HEK293 (cell line): ENCODE results near the gene PIP4K2A.

Experiments
- CTCF ChIA-PET: fragments of 350-600 bp; formaldehyde crosslinking; extraction: SDS; loops from one replicate; lab custom pipeline; 2021; ENCODE audit warnings: antibody characterized with exemption; lab: Yijun Ruan, JAX
- POLR2A ChIA-PET: fragments of 300-600 bp; formaldehyde crosslinking; extraction: SDS; loops from one replicate; lab custom pipeline; 2020; ENCODE audit warnings: antibody characterized with exemption, inconsistent platforms; lab: Yijun Ruan, JAX
- H3K27ac ChIP-seq: fragments of 200-500 bp; sonication (Bioruptor generic); 2 replicates; pipeline ENCODE4 v1.5.1; 2014; ENCODE audit warnings: low read depth, low read length, control low read depth, inconsistent platforms; ENCODE audit errors: extremely low read depth
- H3K36me3 ChIP-seq, 2 experiments: fragments of 200-500 bp in 1 of 2; sonication (Bioruptor generic) in 1 of 2; 1 replicate in 1 of 2; 2 replicates in 1 of 2; pipeline ENCODE4 v1.5.1; 2014 to 2017; ENCODE audit warnings: inconsistent platforms in 2 of 2, low read length in 2 of 2; ENCODE audit not compliant: control insufficient read depth in 2 of 2, insufficient read depth in 1 of 2
- H3K4me1 ChIP-seq: fragments of 200-500 bp; sonication (Bioruptor generic); 2 replicates; pipeline ENCODE4 v1.5.1; 2014; ENCODE audit warnings: mild to moderate bottlenecking, low read length, inconsistent platforms; ENCODE audit not compliant: control insufficient read depth, insufficient read depth
- H3K4me3 ChIP-seq: 2 replicates; pipeline ENCODE4 v1.5.1; 2011; ENCODE audit warnings: low read depth, mild to moderate bottlenecking, control low read depth, low read length, moderate library complexity
- H3K9me3 ChIP-seq: fragments of 200-500 bp; sonication (Bioruptor generic); 2 replicates; pipeline ENCODE4 v1.5.1; 2014; ENCODE audit warnings: low read depth, low read length, inconsistent platforms; ENCODE audit not compliant: control insufficient read depth, insufficient read depth
- CTCF ChIP-seq: fragments of 450-650 bp; formaldehyde crosslinking; IDR thresholded peaks from 2 replicates; pipeline ENCODE4 v1.5.1; 2016; ENCODE audit warnings: missing biosample characterization, missing genetic modification characterization
- FEZF1 ChIP-seq: fragments of 450-650 bp; formaldehyde crosslinking; IDR thresholded peaks from 2 replicates; pipeline ENCODE4 v1.5.1; 2016; ENCODE audit warnings: missing biosample characterization, missing genetic modification characterization
- GLI2 ChIP-seq: fragments of 450-650 bp; formaldehyde crosslinking; IDR thresholded peaks from 2 replicates; pipeline ENCODE4; 2017; ENCODE audit warnings: missing biosample characterization, missing genetic modification characterization, low read depth, borderline replicate concordance
- GLI4 ChIP-seq: fragments of 450-650 bp; formaldehyde crosslinking; IDR thresholded peaks from 2 replicates; pipeline ENCODE4 v1.5.1; 2016; ENCODE audit warnings: missing biosample characterization, missing genetic modification characterization
- GLIS1 ChIP-seq: fragments of 450-650 bp; formaldehyde crosslinking; IDR thresholded peaks from 2 replicates; pipeline ENCODE4 v1.5.1; 2016; ENCODE audit warnings: missing biosample characterization, missing genetic modification characterization
- GLIS2 ChIP-seq: fragments of 450-650 bp; formaldehyde crosslinking; IDR thresholded peaks from 2 replicates; pipeline ENCODE4 v1.5.1; 2016; ENCODE audit warnings: missing biosample characterization, missing genetic modification characterization
- HOXA7 ChIP-seq: sonication (generic); formaldehyde crosslinking; IDR thresholded peaks from 2 replicates; pipeline ENCODE4 v1.8.1; 2022; ENCODE audit warnings: missing genetic modification reagents, borderline replicate concordance
- HOXC10 ChIP-seq: sonication (generic); formaldehyde crosslinking; IDR thresholded peaks from 2 replicates; pipeline ENCODE4 v1.8.1; 2023; ENCODE audit warnings: mild to moderate bottlenecking, missing genetic modification reagents
- PBX3 ChIP-seq: sonication (generic); formaldehyde crosslinking; IDR thresholded peaks from 2 replicates; pipeline ENCODE4 v1.8.1; 2022; ENCODE audit warnings: mild to moderate bottlenecking, moderate library complexity, missing genetic modification reagents
- PRDM1 ChIP-seq: fragments of 450-650 bp; formaldehyde crosslinking; IDR thresholded peaks from 2 replicates; pipeline ENCODE4; 2016; ENCODE audit warnings: missing biosample characterization, missing genetic modification characterization
- PRDM6 ChIP-seq: fragments of 450-650 bp; formaldehyde crosslinking; IDR thresholded peaks from 2 replicates; pipeline ENCODE4 v1.5.1; 2017; ENCODE audit warnings: missing biosample characterization, missing genetic modification characterization
- SALL2 ChIP-seq: fragments of 450-650 bp; formaldehyde crosslinking; IDR thresholded peaks from 2 replicates; pipeline ENCODE4 v1.5.0; 2017; ENCODE audit warnings: missing biosample characterization, mild to moderate bottlenecking, missing genetic modification characterization, borderline replicate concordance
- SP7 ChIP-seq: fragments of 450-650 bp; formaldehyde crosslinking; IDR thresholded peaks from 2 replicates; pipeline ENCODE4 v1.5.1; 2016; ENCODE audit warnings: missing biosample characterization, missing genetic modification characterization
- YY1 ChIP-seq: fragments of 450-650 bp; formaldehyde crosslinking; IDR thresholded peaks from 2 replicates; pipeline ENCODE4 v1.5.1; 2018; ENCODE audit warnings: missing biosample characterization, missing genetic modification characterization
- ZBTB20 ChIP-seq: fragments of 450-650 bp; formaldehyde crosslinking; IDR thresholded peaks from 2 replicates; pipeline ENCODE4 v1.5.1; 2016; ENCODE audit warnings: missing biosample characterization, missing genetic modification characterization
- ZFP41 ChIP-seq: fragments of 450-650 bp; formaldehyde crosslinking; IDR thresholded peaks from 2 replicates; pipeline ENCODE4 v1.5.1; 2016; ENCODE audit warnings: missing biosample characterization, missing genetic modification characterization, borderline replicate concordance
- ZNF133 ChIP-seq: fragments of 450-650 bp; formaldehyde crosslinking; IDR thresholded peaks from 2 replicates; pipeline ENCODE4 v1.5.1; 2016; ENCODE audit warnings: missing biosample characterization, missing genetic modification characterization
- ZNF16 ChIP-seq: fragments of 450-650 bp; formaldehyde crosslinking; IDR thresholded peaks from 2 replicates; pipeline ENCODE4 v1.5.1; 2016; ENCODE audit warnings: low read depth, missing biosample characterization, missing genetic modification characterization
- ZNF169 ChIP-seq: fragments of 450-650 bp; formaldehyde crosslinking; IDR thresholded peaks from 2 replicates; pipeline ENCODE4 v1.5.1; 2016; ENCODE audit warnings: missing biosample characterization, missing genetic modification characterization
- ZNF266 ChIP-seq: fragments of 450-650 bp; formaldehyde crosslinking; IDR thresholded peaks from 2 replicates; pipeline ENCODE4 v1.5.1; 2016; ENCODE audit warnings: missing biosample characterization, missing genetic modification characterization, low read depth
- ZNF280D ChIP-seq: fragments of 450-650 bp; formaldehyde crosslinking; IDR thresholded peaks from 2 replicates; pipeline ENCODE4 v1.5.1; 2016; ENCODE audit warnings: missing biosample characterization, missing genetic modification characterization
- ZNF354C ChIP-seq: fragments of 450-650 bp; formaldehyde crosslinking; IDR thresholded peaks from 2 replicates; pipeline ENCODE4 v1.5.1; 2016; ENCODE audit warnings: missing biosample characterization, missing genetic modification characterization, low read depth, borderline replicate concordance
- ZNF391 ChIP-seq: fragments of 450-650 bp; formaldehyde crosslinking; IDR thresholded peaks from 2 replicates; pipeline ENCODE4 v1.5.1; 2016; ENCODE audit warnings: low read depth, missing biosample characterization, missing genetic modification characterization, borderline replicate concordance
- ZNF394 ChIP-seq: fragments of 450-650 bp; formaldehyde crosslinking; IDR thresholded peaks from 2 replicates; pipeline ENCODE4 v1.5.1; 2016; ENCODE audit warnings: missing biosample characterization, missing genetic modification characterization, mild to moderate bottlenecking, moderate library complexity, borderline replicate concordance
- ZNF404 ChIP-seq: fragments of 450-650 bp; formaldehyde crosslinking; IDR thresholded peaks from 2 replicates; pipeline ENCODE4 v1.5.1; 2017; ENCODE audit warnings: missing biosample characterization, missing genetic modification characterization
- ZNF416 ChIP-seq: fragments of 450-650 bp; formaldehyde crosslinking; IDR thresholded peaks from 2 replicates; pipeline ENCODE4 v1.5.1; 2016; ENCODE audit warnings: missing biosample characterization, missing genetic modification characterization
- ZNF548 ChIP-seq: fragments of 450-650 bp; formaldehyde crosslinking; IDR thresholded peaks from 2 replicates; pipeline ENCODE4 v1.5.1; 2016; ENCODE audit warnings: missing biosample characterization, missing genetic modification characterization
- ZNF792 ChIP-seq: fragments of 450-650 bp; formaldehyde crosslinking; IDR thresholded peaks from 2 replicates; pipeline ENCODE4 v1.5.1; 2016; ENCODE audit warnings: missing biosample characterization, missing genetic modification characterization
- ZNF830 ChIP-seq: fragments of 450-650 bp; IDR thresholded peaks from 2 replicates; pipeline ENCODE4 v1.5.0; 2018; ENCODE audit warnings: missing biosample characterization, missing genetic modification characterization, low read depth, mild to moderate bottlenecking, moderate library complexity
- ZXDB ChIP-seq: fragments of 450-650 bp; formaldehyde crosslinking; IDR thresholded peaks from 2 replicates; pipeline ENCODE4 v1.5.1; 2016; ENCODE audit warnings: missing biosample characterization, missing genetic modification characterization

PIP4K2A gene

GRCh38 chr10:22619101-22619500 lies 95.3 kb downstream of the PIP4K2A start (continued):
- TF ChIP-seq PBX3 (CRISPR knock-in tag), result no peak
- no peak for TF ChIP-seq ZNF830 (tag by site-specific recombination)
- TF ChIP-seq YY1 (tag by site-specific recombination), result no peak

GRCh38 chr10:22618078-22618785 lies 96.1 kb downstream of the PIP4K2A start:
- ChIA-PET POLR2A (no interaction called here), CTCF (interaction anchor here (1.6 kb wide), 1 partner anchor 10 kb away, joined by 3 read pairs; no protein-coding TSS in a partner anchor)
- Histone ChIP-seq H3K27ac (no peak overlapping the region), H3K9me3 (no peaks in the 10 kb centered on the region), H3K36me3 (no peaks in the 10 kb centered on the region), H3K4me3 (no peak overlapping the region), H3K4me1 (peaks cover 14% of the 10 kb centered on the region)
- TF ChIP-seq HOXA7 (no peak), ZBTB20 (tag by site-specific recombination) (peak; percentile 99), ZNF169 (tag by site-specific recombination) (no peak), GLI2 (tag by site-specific recombination) (no peak), FEZF1 (tag by site-specific recombination) (0 out of 2 replicates have a peak, but pooled peaks have one; percentile 21), ZNF416 (tag by site-specific recombination) (no peak), PRDM1 (tag by site-specific recombination) (0 out of 2 replicates have a peak, but pooled peaks have one; percentile 46), ZNF354C (tag by site-specific recombination) (no peak), GLI4 (tag by site-specific recombination) (no peak), PRDM6 (peak; percentile 10; the same call in 1 of the 2 replicates), ZNF16 (tag by site-specific recombination) (no peak), ZFP41 (tag by site-specific recombination) (no peak), ZNF266 (tag by site-specific recombination) (no peak), ZNF792 (tag by site-specific recombination) (no peak), ZNF133 (tag by site-specific recombination) (no peak), GLIS2 (tag by site-specific recombination) (no peak), ZNF280D (tag by site-specific recombination) (no peak), HOXC10 (no peak), GLIS1 (tag by site-specific recombination) (no peak), ZXDB (tag by site-specific recombination) (0 out of 2 replicates have a peak, but pooled peaks have one; percentile 25), ZNF404 (tag by site-specific recombination) (no peak), ZNF548 (tag by site-specific recombination) (no peak), SALL2 (tag by site-specific recombination) (no peak), ZNF394 (no peak), ZNF391 (tag by site-specific recombination) (no peak), SP7 (tag by site-specific recombination) (0 out of 2 replicates have a peak, but pooled peaks have one; percentile 17), CTCF (tag by site-specific recombination) (no peak)
